ENCODE results near the gene DLG5. TPM values are rescaled to one million over a fixed set of nuclear protein-coding genes. Genes with fewer than 3 reads are reported as not detected.

Gene DLG5
- total and polyA plus RNA-seq, 4 donors = 1.2 to 7.1 (median 4.6) TPM

DNA sequence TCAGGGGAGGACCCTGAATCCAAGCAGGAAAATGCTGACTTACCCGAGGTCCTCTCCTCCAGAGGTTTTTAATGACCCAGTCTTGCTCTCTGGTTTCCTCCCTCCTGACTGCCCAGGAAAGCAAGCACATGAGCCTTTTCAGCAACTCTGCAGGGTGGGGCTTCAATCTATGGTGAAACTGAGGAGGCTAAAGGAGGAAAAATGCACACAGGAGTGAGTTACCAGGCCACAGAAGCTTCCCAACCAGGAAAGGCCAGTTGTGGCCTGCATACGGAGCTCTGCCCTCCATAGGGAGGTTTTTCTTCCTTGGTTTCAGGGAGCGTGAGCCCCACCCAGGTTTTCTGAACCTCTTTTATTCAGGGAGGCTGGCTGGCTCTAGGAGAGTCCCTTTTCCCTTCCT lies 14.1 kb upstream of the DLG5 start (continued):
- TF ChIP-seq RXRA (IDR thresholded peaks at IDR 0.05) (no peak), RAD21 (IDR thresholded peaks at IDR 0.05) (no peak)

DNA sequence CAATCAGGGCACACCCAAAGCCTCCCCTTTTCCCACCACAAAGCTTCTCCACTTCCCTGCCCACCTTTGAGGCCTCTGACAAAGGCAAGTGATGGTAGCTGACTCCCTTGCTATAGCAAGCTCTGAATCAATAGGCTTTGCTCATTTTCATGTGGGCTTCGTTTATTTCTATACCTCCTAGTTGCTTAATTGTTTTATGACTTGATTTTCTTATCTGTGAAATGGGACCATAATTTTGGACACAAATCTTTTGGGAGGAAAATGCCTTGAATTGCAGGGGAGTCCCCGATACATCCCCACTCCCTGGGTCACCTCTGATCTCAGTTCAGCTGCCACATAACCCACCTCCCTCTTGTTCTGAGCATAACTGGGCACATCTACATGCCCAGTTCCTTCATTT lies 13.7 kb upstream of the DLG5 start:
- no peak overlapping the region for H3K9ac ChIP-seq (ENCODE audit: low read depth in 1 of 2, low read length in 2 of 2)
- H3K9me3 ChIP-seq (ENCODE audit: control insufficient read depth in 4 of 4, low read length in 3 of 4) = no peaks in the 10 kb centered on the region
- TF ChIP-seq HNF4G (IDR thresholded peaks at IDR 0.05) = no peak
- TF ChIP-seq, protein P1, sequence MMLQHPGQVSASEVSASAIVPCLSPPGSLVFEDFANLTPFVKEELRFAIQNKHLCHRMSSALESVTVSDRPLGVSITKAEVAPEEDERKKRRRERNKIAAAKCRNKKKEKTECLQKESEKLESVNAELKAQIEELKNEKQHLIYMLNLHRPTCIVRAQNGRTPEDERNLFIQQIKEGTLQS (IDR thresholded peaks at IDR 0.05) = no peak
- no peak for TF ChIP-seq GABPA (IDR thresholded peaks at IDR 0.05 in 1 of 2, conservative IDR thresholded peaks at IDR 0.05 in 1 of 2)
- TF ChIP-seq EGR1 (IDR thresholded peaks at IDR 0.05; ENCODE audit: low read depth in 2 of 2) = no peak
- TF ChIP-seq, protein P2, sequence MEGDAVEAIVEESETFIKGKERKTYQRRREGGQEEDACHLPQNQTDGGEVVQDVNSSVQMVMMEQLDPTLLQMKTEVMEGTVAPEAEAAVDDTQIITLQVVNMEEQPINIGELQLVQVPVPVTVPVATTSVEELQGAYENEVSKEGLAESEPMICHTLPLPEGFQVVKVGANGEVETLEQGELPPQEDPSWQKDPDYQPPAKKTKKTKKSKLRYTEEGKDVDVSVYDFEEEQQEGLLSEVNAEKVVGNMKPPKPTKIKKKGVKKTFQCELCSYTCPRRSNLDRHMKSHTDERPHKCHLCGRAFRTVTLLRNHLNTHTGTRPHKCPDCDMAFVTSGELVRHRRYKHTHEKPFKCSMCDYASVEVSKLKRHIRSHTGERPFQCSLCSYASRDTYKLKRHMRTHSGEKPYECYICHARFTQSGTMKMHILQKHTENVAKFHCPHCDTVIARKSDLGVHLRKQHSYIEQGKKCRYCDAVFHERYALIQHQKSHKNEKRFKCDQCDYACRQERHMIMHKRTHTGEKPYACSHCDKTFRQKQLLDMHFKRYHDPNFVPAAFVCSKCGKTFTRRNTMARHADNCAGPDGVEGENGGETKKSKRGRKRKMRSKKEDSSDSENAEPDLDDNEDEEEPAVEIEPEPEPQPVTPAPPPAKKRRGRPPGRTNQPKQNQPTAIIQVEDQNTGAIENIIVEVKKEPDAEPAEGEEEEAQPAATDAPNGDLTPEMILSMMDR (IDR thresholded peaks at IDR 0.05; ENCODE audit: low read depth, low read length, missing input control) = no peak
- TF ChIP-seq, protein P3, sequence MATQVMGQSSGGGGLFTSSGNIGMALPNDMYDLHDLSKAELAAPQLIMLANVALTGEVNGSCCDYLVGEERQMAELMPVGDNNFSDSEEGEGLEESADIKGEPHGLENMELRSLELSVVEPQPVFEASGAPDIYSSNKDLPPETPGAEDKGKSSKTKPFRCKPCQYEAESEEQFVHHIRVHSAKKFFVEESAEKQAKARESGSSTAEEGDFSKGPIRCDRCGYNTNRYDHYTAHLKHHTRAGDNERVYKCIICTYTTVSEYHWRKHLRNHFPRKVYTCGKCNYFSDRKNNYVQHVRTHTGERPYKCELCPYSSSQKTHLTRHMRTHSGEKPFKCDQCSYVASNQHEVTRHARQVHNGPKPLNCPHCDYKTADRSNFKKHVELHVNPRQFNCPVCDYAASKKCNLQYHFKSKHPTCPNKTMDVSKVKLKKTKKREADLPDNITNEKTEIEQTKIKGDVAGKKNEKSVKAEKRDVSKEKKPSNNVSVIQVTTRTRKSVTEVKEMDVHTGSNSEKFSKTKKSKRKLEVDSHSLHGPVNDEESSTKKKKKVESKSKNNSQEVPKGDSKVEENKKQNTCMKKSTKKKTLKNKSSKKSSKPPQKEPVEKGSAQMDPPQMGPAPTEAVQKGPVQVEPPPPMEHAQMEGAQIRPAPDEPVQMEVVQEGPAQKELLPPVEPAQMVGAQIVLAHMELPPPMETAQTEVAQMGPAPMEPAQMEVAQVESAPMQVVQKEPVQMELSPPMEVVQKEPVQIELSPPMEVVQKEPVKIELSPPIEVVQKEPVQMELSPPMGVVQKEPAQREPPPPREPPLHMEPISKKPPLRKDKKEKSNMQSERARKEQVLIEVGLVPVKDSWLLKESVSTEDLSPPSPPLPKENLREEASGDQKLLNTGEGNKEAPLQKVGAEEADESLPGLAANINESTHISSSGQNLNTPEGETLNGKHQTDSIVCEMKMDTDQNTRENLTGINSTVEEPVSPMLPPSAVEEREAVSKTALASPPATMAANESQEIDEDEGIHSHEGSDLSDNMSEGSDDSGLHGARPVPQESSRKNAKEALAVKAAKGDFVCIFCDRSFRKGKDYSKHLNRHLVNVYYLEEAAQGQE (IDR thresholded peaks at IDR 0.05) = no peak
- H3K4me3 ChIP-seq (ENCODE audit: low read depth in 1 of 3, low read length in 3 of 3) = no peak overlapping the region
- H3K4me1 ChIP-seq (ENCODE audit: control insufficient read depth in 4 of 4, insufficient read depth in 4 of 4, low read length in 3 of 4) = no peaks in the 10 kb centered on the region
- DNase-seq (ENCODE audit: low spot score) = no peak
- no peak overlapping the region for H3K27ac ChIP-seq (ENCODE audit: low read depth in 1 of 2, low read length in 2 of 2)
- no peaks in the 10 kb centered on the region for H3K27me3 ChIP-seq (ENCODE audit: control insufficient read depth in 4 of 4, insufficient read depth in 4 of 4, low read length in 3 of 4)
- H3K36me3 ChIP-seq (ENCODE audit: control insufficient read depth in 4 of 4, insufficient read depth in 3 of 4, low read depth in 1 of 4, low read length in 3 of 4) = no peaks in the 10 kb centered on the region
- WGBS = 85% methylated on average over 2 of the region's 2 CpGs

DNA sequence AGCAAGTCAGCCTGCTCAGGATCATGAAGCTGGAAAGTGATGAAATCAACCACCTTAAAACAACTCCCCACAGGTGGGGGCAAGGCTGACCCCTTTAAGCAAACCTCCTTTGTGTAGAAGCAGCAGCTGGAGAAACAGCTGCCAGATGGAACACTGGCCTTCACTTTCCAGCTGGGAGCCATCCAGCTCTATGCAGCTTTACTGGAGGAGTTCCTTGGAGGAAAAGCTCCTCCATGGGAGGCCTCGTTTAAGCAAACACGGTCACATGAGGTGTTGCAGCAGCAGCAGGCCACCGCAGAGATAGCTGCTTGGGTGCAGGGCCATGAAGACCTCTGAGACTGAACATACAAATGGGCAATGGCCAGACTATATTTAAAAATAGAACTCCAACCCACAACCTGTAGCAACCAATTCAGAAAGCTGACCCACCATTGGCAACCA lies 13.0 kb upstream of the DLG5 start:
- Histone ChIP-seq H3K9ac (ENCODE audit: low read depth in 1 of 2, low read length in 2 of 2) (no peak overlapping the region), H3K4me3 (ENCODE audit: low read depth in 1 of 3, low read length in 3 of 3) (no peak overlapping the region), H3K27ac (ENCODE audit: low read depth in 1 of 2, low read length in 2 of 2) (no peak overlapping the region), H3K9me3 (ENCODE audit: control insufficient read depth in 4 of 4, low read length in 3 of 4) (no peaks in the 10 kb centered on the region), H3K36me3 (ENCODE audit: control insufficient read depth in 4 of 4, insufficient read depth in 3 of 4, low read depth in 1 of 4, low read length in 3 of 4) (no peaks in the 10 kb centered on the region), H3K4me1 (ENCODE audit: control insufficient read depth in 4 of 4, insufficient read depth in 4 of 4, low read length in 3 of 4) (no peaks in the 10 kb centered on the region), H3K27me3 (ENCODE audit: control insufficient read depth in 4 of 4, insufficient read depth in 4 of 4, low read length in 3 of 4) (no peaks in the 10 kb centered on the region)
- TF ChIP-seq, protein P4, sequence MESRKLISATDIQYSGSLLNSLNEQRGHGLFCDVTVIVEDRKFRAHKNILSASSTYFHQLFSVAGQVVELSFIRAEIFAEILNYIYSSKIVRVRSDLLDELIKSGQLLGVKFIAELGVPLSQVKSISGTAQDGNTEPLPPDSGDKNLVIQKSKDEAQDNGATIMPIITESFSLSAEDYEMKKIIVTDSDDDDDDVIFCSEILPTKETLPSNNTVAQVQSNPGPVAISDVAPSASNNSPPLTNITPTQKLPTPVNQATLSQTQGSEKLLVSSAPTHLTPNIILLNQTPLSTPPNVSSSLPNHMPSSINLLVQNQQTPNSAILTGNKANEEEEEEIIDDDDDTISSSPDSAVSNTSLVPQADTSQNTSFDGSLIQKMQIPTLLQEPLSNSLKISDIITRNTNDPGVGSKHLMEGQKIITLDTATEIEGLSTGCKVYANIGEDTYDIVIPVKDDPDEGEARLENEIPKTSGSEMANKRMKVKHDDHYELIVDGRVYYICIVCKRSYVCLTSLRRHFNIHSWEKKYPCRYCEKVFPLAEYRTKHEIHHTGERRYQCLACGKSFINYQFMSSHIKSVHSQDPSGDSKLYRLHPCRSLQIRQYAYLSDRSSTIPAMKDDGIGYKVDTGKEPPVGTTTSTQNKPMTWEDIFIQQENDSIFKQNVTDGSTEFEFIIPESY (IDR thresholded peaks at IDR 0.05) = no peak
- TF ChIP-seq, protein P5, sequence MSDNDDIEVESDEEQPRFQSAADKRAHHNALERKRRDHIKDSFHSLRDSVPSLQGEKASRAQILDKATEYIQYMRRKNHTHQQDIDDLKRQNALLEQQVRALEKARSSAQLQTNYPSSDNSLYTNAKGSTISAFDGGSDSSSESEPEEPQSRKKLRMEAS (IDR thresholded peaks at IDR 0.05) = no peak
- TF ChIP-seq FOXA2 (IDR thresholded peaks at IDR 0.05) (no peak), YY1 (IDR thresholded peaks at IDR 0.05) (no peak), RAD21 (IDR thresholded peaks at IDR 0.05) (no peak), EGR1 (IDR thresholded peaks at IDR 0.05; ENCODE audit: low read depth in 2 of 2) (no peak), FOXA1 (IDR thresholded peaks at IDR 0.05) (no peak)
- WGBS = 68% methylated on average over 3 of the region's 3 CpGs
- DNase-seq (ENCODE audit: low spot score) = no peak
